GM18526 (cell line): Measurements from ENCODE around the gene COA8.

Experiments
- POLR2A ChIP-seq: IDR thresholded peaks from 3 replicates; pipeline ENCODE4 v1.6.1; 2011; ENCODE audit not compliant: insufficient read length; ENCODE audit errors: extremely low read depth

COA8 gene

DNA sequence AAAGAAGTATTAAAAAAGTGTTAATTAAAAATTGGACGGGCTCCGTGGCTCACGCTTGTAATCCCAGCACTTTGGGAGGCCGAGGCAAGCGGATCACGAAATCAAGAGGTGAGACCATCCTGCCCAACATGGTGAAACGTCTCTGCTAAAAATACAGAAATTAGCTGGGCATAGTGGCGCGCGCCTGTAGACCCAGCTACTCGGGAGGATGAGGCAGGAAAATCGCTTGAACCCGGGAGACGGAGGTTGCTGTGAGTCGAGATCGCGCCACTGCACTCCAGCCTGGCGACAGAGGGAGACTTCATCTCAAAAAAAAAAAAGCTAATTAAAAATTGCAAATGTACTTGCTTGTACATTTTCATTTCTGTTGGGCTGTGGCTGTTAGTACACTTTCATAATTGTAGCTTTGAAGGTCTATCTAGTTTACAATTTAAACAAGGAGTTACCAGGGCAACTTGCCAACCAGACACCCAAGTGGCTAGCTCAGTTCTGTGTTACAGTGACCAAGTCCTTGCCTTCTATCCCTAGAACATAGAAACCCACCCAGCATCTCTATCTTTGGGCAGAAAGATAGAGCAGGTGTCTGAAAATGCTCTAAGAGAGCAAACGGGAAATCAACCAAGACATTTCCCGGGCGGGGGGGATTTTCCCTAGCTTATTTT lies 1.2 kb downstream of the COA8 start:
- TF ChIP-seq POLR2A = no peak

DNA sequence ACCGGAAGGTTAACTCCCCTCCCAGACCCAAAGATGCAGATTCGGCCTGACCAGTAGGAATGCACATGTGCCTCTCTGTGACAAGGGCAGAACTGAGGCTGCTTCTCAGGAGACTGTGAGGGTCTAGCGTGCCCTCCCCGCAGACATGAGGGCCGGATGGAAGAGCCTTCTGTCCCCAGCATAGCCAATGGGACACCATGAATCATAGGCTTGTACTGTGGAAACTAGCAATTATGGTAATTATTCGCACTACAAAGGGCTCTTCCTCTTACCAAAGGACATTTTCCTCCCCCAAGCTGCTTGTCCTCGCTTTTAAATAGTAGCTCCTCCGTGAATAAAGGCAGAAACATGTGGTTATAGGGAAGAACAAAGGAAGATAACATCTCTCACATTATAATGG lies 6.2 kb downstream of the COA8 start:
- TF ChIP-seq POLR2A = no peak

GRCh38 chr14:103569408-103569807 lies 6.6 kb downstream of the COA8 start:
- TF ChIP-seq POLR2A = no peak

GRCh38 chr14:103574104-103574503 lies 11.3 kb downstream of the COA8 start:
- no peak for TF ChIP-seq POLR2A

- no peak for TF ChIP-seq POLR2A
Observed at GRCh38 chr14:103574707-103575285, 12.0 kb downstream of the COA8 start.

- no peak for TF ChIP-seq POLR2A
Observed at GRCh38 chr14:103576371-103577024, 13.7 kb downstream of the COA8 start.

DNA sequence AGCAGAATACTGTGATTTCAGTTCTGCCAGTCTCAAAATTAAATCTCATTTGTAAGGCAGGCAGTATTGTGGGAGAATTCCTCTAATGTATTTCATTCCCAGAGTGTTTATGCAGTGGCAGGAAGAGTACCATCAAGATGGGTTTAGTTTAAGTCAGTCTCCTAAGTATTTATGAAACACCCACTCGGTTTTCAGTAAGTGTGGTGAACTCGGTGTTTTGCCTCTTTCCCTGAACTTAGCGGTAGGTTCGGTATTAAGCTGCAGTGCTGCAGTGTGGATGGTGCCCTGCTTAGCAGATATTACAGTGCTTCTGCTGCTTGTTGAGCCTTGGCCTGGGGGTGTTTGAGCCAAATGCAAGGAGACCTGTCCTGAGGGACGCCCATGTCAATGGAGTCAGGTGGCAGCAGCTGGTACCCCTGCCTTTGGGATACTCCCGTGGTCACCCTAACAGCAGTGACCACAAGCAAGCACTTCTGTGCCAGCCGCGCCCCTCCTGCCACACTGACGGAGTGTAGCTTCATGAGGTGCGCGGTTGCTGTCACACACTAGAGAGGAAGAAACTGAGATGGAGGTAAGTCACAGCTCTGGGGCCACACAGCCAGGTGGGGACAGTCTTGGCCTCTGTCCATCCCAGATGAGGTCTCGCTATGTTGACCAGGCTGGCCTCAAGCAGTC lies 15.8 kb downstream of the COA8 start:
- no peak for TF ChIP-seq POLR2A

- TF ChIP-seq POLR2A = no peak
Observed at GRCh38 chr14:103581206-103581605, 18.4 kb downstream of the COA8 start.

- no peak for TF ChIP-seq POLR2A
Observed at GRCh38 chr14:103581954-103582703, 19.4 kb downstream of the COA8 start.

DNA sequence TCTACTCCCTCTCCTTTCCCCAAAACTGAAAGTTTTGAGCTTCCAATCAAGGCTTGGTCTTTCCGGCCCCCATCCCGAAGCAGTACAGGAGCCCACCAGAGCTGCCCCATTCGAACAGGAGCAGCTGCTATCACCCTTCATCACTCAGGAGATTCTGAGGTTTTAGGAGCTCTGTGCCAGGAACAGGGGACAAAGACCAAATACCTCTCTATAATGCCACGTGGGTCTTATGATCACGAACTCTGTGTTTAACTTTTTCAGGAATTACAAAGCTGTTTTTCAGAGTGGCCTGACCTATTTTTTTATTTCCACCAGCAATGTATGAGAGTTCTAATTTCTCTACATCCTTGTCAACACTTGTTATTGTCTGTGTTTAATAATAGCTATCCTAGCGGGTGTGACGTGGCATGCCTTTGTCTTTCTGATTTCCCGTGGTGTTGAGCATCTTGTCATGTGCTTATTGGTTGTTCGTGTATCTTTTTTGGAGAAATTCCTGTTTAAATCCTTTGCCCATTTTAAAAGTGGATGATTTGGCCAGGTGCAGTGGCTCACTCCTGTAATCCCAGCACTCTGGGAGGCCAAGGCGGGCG lies 21.7 kb downstream of the COA8 start:
- TF ChIP-seq POLR2A = no peak

DNA sequence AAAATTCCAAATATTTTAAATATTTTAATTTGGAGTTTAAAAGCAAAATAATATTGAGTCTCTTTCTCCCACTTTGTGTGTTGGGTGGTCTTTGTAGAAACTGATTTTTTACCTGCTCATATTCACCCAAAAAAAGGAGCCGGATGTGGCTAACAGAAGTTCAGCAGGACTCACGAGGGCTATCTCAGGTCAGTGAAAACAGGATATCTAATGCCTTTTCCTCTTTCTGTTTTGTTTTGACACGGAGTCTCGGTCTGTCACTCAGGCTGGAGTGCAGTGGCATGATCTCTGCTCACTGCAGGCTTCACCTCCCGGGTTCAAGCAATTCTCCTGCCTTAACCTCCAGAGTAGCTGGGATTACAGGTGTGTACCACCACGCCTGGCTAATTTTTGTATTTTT lies 30.8 kb downstream of the COA8 start:
- TF ChIP-seq POLR2A = no peak

- TF ChIP-seq POLR2A = no peak
Observed at GRCh38 chr14:103594265-103594664, 31.5 kb downstream of the COA8 start.

DNA sequence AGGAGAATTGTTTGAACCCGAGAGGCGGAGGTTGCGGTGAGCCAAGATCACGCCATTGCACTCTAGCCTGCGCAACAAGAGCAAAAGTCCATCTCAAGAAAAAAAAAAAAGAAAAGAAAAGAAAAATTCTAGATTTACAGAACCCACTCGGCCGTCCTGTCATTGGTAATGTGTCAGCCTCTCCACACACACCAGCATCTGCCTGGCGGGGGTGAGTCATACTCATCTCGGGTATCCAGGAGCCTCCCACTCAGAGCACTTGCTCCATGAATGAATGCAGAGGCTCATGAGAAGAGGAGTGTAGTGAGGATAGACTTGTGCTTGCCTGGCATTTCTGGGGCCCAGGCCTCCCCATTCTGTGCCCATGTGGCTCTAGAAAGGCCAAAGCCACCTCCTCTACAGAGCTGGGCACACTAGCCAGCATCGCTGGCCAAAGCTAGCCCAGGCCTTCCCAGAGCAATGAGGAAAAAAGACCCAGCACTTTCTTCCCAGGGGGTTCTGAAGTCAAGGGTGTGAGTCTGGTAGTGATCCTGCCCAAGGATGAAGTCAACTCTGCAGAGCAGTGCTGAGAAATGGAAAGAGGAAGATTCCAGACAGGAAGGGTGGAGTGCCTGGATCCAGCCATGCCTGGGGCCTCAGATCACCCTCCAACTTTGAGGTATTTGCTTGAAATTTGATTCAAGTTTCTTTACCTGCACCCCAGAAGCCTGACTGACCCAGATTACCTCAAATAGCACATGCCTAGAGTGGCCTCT lies 35.0 kb downstream of the COA8 start:
- TF ChIP-seq POLR2A = no peak

- TF ChIP-seq POLR2A = no peak
Observed at GRCh38 chr14:103600503-103600902, 37.7 kb downstream of the COA8 start.
